HG02981 (cell line): ENCODE results near the gene CBLL1.

ENCODE experiments used
- ATAC-seq: cut with Tn5 transposase; IDR thresholded peaks from one replicate; pipeline ENCODE4 v1.9.1; 2021; ENCODE audit warnings: mild to moderate bottlenecking, moderate library complexity; ENCODE audit not compliant: unreplicated experiment

Gene CBLL1, protein sequence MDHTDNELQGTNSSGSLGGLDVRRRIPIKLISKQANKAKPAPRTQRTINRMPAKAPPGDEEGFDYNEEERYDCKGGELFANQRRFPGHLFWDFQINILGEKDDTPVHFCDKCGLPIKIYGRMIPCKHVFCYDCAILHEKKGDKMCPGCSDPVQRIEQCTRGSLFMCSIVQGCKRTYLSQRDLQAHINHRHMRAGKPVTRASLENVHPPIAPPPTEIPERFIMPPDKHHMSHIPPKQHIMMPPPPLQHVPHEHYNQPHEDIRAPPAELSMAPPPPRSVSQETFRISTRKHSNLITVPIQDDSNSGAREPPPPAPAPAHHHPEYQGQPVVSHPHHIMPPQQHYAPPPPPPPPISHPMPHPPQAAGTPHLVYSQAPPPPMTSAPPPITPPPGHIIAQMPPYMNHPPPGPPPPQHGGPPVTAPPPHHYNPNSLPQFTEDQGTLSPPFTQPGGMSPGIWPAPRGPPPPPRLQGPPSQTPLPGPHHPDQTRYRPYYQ

DNA sequence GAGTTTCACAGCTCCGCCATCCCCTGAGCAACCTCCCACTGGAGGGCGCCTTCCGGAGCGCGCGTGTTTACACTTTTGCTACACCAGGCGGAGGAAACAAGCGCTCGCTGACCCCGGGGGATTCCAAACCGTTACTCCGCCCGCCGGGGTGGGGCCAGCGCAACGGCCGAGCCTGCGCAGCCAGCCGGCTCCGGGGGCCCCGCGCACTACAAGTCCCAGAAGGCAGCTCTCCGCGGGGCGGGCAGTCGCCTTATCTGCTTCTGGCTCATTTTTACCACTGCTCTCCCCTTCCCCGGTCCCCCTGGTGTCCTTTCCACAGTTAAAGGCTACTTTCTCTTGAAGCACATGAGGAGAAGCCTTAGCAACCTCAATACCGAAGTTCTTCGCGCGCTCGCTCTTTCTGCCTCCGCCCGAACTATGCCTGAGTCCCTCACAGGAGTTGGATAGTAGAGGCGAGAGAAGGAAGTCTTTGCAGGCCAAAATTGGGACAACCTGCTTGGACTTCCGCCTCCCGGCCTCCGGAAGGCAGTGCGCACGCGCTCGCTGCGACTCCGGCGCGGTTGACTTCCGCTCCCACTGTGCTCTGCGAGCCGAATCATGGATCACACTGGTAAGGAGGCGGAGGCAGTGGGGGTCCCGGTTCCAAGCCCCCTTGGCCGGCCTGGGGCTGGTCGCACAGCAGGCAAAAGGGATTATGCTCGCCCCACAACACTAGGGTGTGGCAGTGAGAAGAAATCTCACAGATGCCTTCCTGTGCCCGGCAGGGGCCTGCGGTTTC lies at the start of gene CBLL1:
Gene CBLL1 (plus strand): TSS at position 576 of the 778 bp plus-strand sequence. CDS start 22 bp downstream, at position 598.
- peak; percentile 86 for ATAC-seq

DNA sequence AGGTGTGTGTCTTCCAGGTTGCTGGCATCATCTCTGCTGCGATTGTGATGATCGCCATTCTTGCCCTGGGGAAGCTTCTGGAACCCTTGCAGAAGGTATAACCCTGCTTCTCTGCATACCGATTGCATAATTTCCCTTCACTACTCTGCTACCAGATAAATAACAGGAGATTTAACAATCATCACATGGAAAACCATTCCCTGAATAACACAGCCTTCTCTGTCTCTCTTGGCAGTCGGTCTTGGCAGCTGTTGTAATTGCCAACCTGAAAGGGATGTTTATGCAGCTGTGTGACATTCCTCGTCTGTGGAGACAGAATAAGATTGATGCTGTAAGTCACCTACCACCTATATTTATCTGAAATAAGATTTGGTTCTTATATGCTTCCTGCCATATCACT lies 49.6 kb upstream of the CBLL1 start:
- no peak for ATAC-seq

DNA sequence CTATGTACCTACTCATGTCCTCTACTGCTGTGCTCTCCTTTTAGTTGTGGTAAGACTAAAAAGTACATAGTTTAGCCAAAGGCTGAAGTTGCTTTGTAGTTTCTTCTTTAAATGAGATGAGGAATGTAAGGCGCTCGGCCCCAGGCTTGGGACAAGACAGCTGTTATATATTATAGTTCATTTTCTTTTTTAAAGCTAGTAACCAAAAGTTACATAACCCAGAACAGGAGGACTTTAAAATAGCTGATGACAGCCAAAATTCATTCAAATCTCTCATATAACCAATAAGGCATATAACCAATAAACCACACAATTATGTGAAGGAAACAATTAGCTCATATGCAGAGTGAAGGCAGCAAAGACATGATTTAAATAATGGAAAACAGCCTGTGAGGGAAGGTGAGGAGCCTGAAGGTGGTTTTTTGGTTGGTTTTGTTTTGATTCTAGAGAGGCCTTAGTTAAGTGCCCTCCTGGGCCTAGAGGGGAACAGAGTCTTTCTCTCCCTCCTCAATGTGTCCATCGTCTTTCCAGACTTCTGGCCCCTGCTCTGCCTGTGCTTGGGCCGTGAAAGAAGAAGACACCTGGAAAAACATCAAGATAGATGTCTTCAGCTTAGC lies 47.5 kb upstream of the CBLL1 start:
- ATAC-seq: no peak

DNA sequence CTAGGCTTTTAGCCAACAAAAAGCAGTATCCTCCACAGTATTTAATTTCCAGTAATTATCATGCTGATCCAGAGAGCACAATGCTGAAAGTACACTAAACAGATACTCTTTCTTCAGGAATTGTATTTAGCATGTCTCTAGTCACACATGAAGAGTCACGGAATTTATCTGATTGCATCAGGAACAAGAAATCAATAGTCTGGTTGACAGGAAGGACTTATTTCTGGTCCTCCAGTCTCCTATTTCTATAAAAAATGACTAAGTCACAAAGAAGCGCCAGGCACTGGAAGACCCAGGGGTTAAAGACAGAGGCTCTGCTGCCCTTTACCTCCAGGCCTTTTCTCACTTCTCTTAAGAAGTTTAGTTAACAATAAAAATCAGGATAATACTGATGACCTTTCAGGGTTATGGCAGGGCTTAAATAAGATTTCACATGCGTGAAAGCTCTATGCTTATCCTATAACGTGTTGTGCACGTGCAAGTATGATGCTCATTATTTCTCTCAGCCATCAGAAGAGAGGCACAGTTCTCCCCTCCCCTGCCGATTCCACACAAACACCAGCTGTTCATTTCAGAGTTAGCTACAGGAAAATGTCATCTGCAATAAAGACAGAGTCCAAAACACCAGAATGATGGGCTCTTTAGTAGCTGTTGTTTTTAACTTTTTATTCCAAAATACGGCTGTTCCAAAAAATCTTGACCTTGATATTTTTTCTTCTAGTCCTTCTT lies 46.5 kb upstream of the CBLL1 start:
- no peak for ATAC-seq

DNA sequence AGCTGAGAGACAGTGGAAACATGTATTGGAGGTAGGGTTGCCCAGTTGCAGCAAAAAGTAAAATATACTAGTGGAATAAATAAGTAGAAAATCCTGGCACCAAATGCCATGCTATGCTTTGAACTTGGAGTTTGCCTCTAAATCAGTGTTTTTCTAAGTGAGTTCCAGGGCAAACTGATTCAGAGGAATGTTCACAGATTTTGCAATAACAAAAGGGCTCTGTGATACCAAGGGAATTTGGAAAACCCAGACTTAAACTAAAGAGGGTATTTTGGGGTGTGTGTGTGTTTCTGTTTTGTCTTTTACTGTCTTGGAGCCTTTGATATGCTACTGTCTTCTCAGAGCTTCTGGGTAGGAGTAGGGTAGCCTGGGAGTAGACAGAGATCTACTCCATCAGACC lies 43.4 kb upstream of the CBLL1 start:
- ATAC-seq: no peak

DNA sequence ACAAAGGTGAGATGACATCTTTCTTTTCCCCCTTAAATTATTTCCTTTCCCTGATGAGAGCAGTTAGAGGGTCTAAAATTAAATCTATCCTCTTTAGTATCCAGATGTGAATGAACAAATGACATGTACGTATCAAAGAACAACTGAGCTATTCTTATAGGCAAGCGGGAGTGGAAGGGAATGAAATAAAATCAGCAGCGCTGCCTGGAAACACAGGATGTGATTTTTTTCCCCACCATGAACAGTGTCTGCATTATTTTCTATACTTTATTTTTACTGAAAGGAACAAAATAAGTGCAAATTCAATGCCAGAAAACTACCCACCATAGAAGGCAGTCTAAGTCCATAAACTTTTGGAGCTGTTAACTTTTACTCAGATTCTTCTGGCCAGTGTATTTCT lies 42.8 kb upstream of the CBLL1 start:
- ATAC-seq: no peak

DNA sequence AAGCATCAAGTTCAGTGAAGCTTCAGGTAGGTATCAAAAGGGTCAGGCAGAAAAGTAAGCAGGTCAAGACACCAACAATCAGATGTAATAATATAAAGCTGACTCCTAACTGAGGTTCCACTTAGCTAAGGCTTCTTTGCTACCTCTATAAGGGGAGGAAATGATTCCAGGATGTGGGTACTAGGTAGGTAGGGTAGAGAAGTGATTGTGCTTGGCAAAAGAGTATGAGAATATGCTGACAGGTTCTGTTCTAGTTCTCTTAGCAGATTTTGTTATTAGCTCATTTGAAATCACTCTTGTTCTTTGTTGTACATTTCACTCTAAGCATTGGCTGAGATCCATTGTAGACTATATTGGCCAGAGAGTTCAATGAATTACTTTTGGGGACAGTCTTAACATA lies 40.7 kb upstream of the CBLL1 start:
- ATAC-seq: no peak

DNA sequence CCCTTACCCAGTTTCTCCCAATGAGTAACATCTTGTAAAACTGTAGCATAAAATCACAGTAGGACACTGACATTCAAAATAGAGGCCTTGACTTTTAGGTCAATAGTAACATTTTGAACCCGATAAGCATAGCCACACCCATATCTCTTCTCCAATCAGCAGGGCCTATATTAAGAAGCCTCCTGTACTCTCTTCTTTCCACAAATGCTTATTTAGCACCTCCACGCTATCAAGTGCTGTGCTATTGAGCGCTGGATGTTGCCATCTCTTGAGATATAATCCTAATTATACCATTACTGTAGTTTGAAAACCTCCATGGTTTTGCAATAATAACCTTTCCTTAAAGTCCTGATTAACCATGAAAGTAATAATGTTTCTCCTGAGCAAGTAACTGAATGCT lies 40.1 kb upstream of the CBLL1 start:
- no peak for ATAC-seq

DNA sequence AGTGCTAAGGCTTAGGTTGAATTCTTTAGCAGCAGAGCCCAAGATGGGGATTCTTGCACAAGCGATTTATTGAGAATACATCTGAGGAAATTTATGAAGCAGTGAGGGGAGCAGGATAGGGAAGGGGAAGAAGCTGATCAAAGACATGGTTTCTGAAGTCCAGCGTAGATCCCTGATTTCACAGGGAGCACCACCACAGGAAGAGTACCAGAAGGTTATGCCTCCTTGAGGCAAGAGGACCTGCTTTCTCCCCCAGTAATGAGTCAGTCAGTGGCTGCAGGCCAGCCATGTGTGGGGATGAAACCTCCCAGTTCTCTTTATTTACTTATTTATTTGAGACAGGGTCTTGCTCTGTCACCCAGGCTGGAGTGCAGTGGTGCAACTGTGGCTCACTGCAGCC lies 35.0 kb upstream of the CBLL1 start:
- ATAC-seq: no peak

DNA sequence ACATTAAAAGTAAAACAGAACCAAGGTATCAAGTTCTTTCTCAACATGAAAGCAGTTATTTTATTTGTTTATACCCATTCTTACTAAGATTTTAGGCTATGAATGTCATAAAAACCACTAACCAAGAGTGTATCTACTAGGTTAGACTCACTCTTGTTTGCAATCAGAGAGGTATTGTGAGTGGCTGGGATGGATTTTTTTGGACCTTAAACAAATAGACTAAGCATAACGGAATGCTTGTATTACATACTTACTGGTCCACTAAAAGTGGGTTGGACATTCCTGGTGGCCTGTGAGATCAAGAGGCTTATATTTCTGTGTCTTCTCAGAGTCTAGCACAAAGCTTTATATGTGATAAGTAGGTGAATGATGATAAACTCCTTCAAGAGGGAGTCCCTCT lies 32.6 kb upstream of the CBLL1 start:
- ATAC-seq: no peak

DNA sequence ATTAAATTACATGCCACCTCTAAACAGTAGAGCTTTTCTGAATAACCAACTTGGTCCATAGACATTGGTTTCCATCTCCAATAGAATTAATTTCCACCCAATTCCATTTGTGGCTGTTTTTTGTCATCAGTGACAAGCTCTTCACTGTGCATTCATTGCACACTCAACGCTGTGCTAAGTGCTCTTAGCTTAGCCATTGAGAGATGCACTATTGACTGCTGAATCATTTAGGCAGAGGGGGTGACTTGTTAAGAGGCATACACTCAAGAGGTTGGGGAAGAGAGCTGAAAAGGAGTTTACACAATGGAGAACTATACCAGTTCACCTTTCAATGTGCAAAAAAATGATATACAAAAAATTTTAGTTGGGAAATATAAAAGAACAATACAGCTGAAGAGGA lies 31.9 kb upstream of the CBLL1 start:
- ATAC-seq: no peak

DNA sequence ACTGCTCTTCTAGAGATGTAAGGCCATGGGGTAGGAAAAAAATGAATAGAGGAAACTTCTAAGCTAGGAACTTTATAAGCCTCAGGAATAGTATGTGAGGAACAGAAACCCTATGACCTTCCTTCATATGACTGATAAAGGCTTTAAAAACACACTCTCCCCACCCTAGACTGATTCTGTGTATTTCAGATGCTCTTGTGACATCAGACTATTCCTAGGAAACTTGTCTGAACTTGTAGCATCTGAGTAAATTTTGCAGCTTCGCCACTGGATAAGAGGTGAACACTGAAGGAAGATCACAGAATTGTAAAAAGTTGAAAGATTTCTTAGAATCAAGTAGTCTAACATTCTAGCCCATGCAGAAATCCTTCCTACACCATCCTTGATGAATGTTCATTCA lies 31.0 kb upstream of the CBLL1 start:
- ATAC-seq: no peak

DNA sequence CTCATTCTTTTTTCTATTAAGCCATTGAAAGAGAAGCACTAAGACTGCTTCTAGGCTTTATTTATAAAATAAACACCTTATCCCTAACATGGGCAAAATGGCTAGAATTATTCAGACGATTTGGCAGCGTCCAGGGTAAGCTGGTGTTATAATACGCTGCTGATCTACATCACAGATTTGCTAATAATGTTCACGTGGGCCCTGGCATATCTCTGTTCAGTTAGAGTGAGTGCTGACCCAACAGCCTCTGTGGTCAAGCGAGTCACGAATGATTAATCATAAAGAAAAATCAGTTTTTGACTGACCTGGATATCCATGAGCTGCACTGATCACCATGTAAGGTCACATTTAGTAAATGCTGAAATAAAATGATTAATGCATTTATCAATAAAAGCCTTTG lies 28.4 kb upstream of the CBLL1 start:
- ATAC-seq: no peak

DNA sequence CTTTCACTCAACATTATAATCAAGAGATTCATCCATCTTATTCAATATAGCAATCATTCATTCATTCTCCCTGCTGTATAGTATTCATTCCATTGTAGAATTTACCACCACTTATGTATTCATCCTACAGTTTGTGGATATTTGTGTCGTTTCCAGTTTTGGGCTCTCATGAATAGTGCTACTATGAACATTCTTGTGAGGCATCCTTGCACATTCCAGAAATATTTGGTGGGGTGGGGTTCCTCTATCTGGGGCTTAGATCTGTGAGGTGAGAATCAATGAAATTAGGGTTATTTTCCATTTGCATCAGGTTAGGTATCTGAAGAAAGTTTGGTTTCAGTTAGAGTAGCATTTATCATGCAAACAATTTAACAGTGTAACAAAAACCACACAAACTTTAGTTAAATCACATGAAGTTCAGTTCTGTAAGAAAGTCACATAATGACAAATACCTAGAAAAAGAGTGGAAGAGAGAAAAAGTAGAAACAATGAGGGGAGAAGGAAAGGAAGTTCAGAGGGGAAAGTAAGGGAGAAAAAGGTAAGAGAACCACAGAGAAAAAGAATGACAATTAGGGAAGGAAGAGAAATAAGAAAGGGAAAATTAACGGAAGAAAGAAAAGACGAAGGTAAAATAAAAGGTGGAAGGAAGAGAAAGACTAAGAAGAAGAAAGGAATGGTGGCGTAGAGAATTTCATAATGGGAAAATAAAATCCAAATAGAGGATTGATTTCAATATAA lies 25.3 kb upstream of the CBLL1 start:
- no peak for ATAC-seq

DNA sequence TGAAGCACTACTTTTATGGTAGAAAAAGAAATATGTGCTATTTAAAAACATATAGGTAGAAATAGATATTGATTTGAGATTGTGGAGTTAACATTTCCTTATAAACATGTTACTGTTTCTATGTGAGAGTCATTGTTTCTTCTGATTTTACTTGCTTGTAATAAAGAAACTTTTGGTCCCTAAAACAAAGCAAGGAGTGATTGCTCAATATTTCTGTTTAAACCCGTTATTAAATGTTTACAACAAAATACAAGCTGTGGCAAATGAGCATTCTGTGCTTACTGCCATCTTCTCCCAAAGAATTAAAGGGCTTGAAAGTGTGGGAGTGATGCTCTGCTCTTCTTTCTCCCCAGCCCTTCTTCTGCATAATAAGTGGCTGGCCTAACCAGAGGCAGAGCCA lies 22.7 kb upstream of the CBLL1 start:
- no peak for ATAC-seq

DNA sequence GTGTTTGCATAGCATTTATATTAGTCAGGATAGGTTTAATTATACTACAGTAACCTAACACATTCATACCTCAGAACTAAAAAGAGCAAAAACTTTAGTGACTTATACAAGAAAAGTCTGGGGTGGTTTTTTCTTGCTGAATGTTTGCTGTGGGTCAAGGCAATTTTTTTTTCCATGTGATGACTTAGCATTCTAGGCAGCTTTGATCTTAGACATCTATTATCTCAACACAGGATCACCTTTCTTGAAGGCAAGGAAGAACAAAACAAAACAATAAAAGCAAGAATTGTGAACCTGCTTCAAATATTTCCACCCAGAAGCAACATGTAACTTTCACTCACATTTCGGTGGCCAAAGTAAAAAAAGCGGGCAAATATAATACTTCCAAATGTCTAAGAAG lies 20.7 kb upstream of the CBLL1 start:
- no peak for ATAC-seq

DNA sequence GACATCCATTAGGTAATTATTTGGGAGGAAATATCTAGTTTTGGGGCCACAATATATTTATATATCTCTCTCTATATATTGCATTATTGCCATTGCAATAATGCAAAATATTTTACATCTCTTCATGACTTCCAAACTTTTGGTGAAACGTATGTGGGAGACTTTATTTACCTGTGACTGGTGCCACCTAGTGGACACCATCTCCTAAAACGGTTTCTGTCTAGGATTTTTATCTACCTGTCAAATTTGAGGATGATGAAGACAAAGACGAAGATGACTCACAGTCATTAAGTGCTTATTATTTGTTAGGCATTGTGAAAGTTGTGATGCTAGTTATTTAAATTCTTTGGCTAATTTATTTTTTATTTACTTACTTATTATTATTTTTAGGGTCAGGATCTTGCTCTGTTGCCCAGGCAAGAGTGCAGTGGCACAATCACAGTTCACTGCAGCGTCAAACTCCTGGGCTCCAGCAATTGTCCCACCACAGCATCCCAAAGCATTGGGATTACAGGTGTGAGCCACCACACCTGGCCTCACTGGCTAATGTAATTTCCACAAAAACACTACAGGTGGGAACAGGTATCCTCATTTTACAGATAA lies 18.7 kb upstream of the CBLL1 start:
- ATAC-seq: no peak

DNA sequence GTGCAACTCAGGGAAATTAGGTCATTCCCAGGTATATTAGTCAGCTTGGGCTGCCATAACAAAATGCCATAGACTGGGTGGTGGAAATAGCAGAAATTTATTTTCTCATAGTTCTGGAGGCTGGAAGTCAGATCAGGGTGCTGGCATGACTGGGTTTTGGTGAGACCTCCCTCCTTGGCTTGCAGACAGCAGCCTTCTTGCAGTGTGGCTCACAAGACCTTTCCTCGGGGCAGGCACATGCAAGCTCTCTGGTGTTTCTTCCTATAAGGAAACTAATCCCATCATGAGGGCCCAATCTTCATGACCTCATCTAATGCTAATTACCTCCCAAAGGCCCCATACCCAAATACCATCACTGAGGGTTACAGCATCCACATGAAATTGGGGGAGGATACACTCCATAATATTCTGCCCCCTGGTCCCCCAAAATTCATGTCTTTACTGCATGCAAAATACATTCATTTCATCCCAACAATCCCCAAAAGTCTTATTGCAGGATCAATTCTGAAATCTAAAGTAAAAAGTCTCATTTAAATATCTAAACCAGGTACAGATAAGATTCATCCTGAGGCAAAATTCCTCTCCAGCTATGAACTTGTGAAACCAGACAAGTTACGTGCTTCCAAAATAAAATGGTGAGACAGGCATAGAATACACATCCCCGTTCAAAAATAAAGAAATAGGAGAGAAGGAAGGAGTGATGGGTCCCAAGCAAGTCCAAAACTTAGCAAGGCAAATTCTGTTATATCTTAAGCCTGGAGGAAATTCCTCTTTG lies 17.4 kb upstream of the CBLL1 start:
- ATAC-seq: no peak

DNA sequence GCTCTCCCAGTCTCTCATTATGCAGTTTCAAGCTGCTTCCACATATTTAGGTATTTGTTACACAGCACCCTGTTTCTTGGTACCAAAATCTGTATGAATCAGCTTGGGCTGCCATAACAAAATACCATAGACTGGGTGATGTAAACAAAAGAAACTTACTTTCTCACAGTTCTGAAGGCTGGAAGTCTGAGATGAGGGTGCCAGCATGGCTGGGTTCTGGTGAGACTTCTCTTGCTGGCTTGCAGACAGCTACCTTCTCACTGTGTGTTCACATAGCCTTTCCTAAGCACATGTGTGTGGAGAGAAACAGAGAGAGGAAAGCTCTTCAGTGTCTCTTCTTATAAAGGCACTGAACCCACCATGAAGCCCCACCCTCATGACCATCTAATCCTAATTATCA lies 15.7 kb upstream of the CBLL1 start:
- no peak for ATAC-seq
